ENCODE measurements around the gene ROCK2.
"Not testable (repeated sequence)": the region's sequence is repeated elsewhere in the genome, so short reads cannot be mapped to it uniquely, and the experiment has no call there.

Gene ROCK2

GRCh38 chr2:11179196-11179595 lies 165.2 kb downstream of the ROCK2 start:
- no peak overlapping the region for H3K4me3 ChIP-seq (ENCODE audit: low read depth, low read length)
- TF ChIP-seq CTCF (IDR thresholded peaks at IDR 0.05; ENCODE audit: borderline replicate concordance, insufficient read depth, low read depth, low read length) = no peak

- H3K4me3 ChIP-seq (ENCODE audit: low read depth, low read length) = no peak overlapping the region
Measured at GRCh38 chr2:11177871-11178690, 166.4 kb downstream of the ROCK2 start.

GRCh38 chr2:11175293-11175795 lies 169.1 kb downstream of the ROCK2 start:
- no peak for TF ChIP-seq CTCF (IDR thresholded peaks at IDR 0.05; ENCODE audit: borderline replicate concordance, insufficient read depth, low read depth, low read length)
- H3K4me3 ChIP-seq (ENCODE audit: low read depth, low read length) = no peak overlapping the region

More at GRCh38 chr2:11177871-11178690, 166.4 kb downstream of the ROCK2 start:
- no peak for TF ChIP-seq CTCF (IDR thresholded peaks at IDR 0.05; ENCODE audit: borderline replicate concordance, insufficient read depth, low read depth, low read length)

GRCh38 chr2:11174222-11174621 lies 170.2 kb downstream of the ROCK2 start:
- H3K4me3 ChIP-seq (ENCODE audit: low read depth, low read length) = no peak overlapping the region
- no peak for TF ChIP-seq CTCF (IDR thresholded peaks at IDR 0.05; ENCODE audit: borderline replicate concordance, insufficient read depth, low read depth, low read length)

GRCh38 chr2:11169333-11169732 lies 175.1 kb downstream of the ROCK2 start:
- no peak for TF ChIP-seq CTCF (IDR thresholded peaks at IDR 0.05; ENCODE audit: borderline replicate concordance, insufficient read depth, low read depth, low read length)

GRCh38 chr2:11168488-11168887 lies 175.9 kb downstream of the ROCK2 start:
- no peak overlapping the region for H3K4me3 ChIP-seq (ENCODE audit: low read depth, low read length)
- TF ChIP-seq CTCF (IDR thresholded peaks at IDR 0.05; ENCODE audit: borderline replicate concordance, insufficient read depth, low read depth, low read length) = no peak

More at GRCh38 chr2:11169333-11169732, 175.1 kb downstream of the ROCK2 start:
- no peak overlapping the region for H3K4me3 ChIP-seq (ENCODE audit: low read depth, low read length)

- no peak for TF ChIP-seq CTCF (IDR thresholded peaks at IDR 0.05; ENCODE audit: borderline replicate concordance, insufficient read depth, low read depth, low read length)
- no peak overlapping the region for H3K4me3 ChIP-seq (ENCODE audit: low read depth, low read length)
Measured at GRCh38 chr2:11166476-11166875, 178.0 kb downstream of the ROCK2 start.

GRCh38 chr2:11165046-11165445 lies 179.4 kb downstream of the ROCK2 start:
- not testable (repeated sequence) for H3K4me3 ChIP-seq (ENCODE audit: low read depth, low read length)
